Activated CD8-positive, alpha-beta T cell treated with anti-CD3 and anti-CD28 coated beads for 36 hours (primary cell): ENCODE data around the gene INPP4B. TPM values are rescaled to one million over a fixed set of nuclear protein-coding genes. Genes with fewer than 3 reads are reported as not detected.

Experiments used
- ATAC-seq: fragments of 200-7000 bp; cut with Tn5 transposase; one replicate; pipeline ENCODE4 v1.10.0; 2021; ENCODE audit warnings: mild to moderate bottlenecking, moderate library complexity
- CTCF ChIA-PET: fragments of 350-600 bp; sonication (Branson Sonifier 250); formaldehyde crosslinking; loops from one replicate; lab custom pipeline; 2021; ENCODE audit warnings: antibody characterized with exemption; lab: Charles Lee
- POLR2A ChIA-PET: fragments of 350-600 bp; sonication (Branson Sonifier 250); formaldehyde crosslinking; loops from one replicate; lab custom pipeline; 2021; ENCODE audit warnings: antibody characterized with exemption; lab: Charles Lee
- DNase-seq: peaks from one replicate; pipeline ENCODE4 v3.0.0-alpha.2; 2020
- H3K27ac Mint-ChIP-seq: one replicate; pipeline ENCODE4 v1.8.0; 2021; ENCODE audit warnings: mild to moderate bottlenecking, mixed read lengths
- H3K27me3 Mint-ChIP-seq: one replicate; pipeline ENCODE4 v1.8.0; 2021; ENCODE audit warnings: mixed read lengths
- H3K36me3 Mint-ChIP-seq: one replicate; pipeline ENCODE4 v1.8.0; 2021; ENCODE audit warnings: low read depth, mixed read lengths
- H3K4me1 Mint-ChIP-seq: one replicate; pipeline ENCODE4 v1.8.0; 2021; ENCODE audit warnings: low read depth, mixed read lengths
- H3K4me3 Mint-ChIP-seq: one replicate; pipeline ENCODE4 v1.8.0; 2021; ENCODE audit warnings: mild to moderate bottlenecking, moderate library complexity, mixed read lengths
- H3K9me3 Mint-ChIP-seq: one replicate; pipeline ENCODE4 v1.8.0; 2021; ENCODE audit warnings: mixed read lengths
- CTCF ChIP-seq: fragments of 200-600 bp; IDR thresholded peaks from one replicate; pipeline ENCODE4 v1.8.0; 2022; ENCODE audit warnings: antibody characterized with exemption, mild to moderate bottlenecking
- intact Hi-C: fragments of 100-400 bp; cut with micrococcal nuclease; formaldehyde crosslinking; loops from one replicate; pipeline ENCODE4 v1.10.0; 2022
- total RNA-seq, 2 experiments: library from RNA; stranded (reverse); gene quantifications; one replicate each; pipeline ENCODE4 v1.2.3, GENCODE V29; 2021

The INPP4B gene
- total RNA-seq, 2 experiments from 2014 or later, result 46.1 to 46.9 TPM

GRCh38 chr4:142558851-142559250, 287.2 kb downstream of the INPP4B start:
- Mint-ChIP-seq H3K27me3 (no peaks in the 10 kb centered on the region), H3K27ac (no peak overlapping the region), H3K4me1 (peaks cover 32% of the 10 kb centered on the region), H3K4me3 (no peak overlapping the region), H3K9me3 (no peaks in the 10 kb centered on the region), H3K36me3 (no peaks in the 10 kb centered on the region)
- POLR2A ChIA-PET, result no interaction called here
- ATAC-seq (no peak), DNase-seq (no peak)
- intact Hi-C loops, result loop anchor here (10.0 kb wide), 2 partner anchors 156 to 434 kb away; no protein-coding TSS in a partner anchor
- TF ChIP-seq CTCF, result no peak
- CTCF ChIA-PET, result no interaction called here

GRCh38 chr4:142557239-142557801, 288.8 kb downstream of the INPP4B start:
- no peaks in the 10 kb centered on the region for H3K27me3 Mint-ChIP-seq
- intact Hi-C loops, result loop anchor here (10.0 kb wide), 2 partner anchors 157 to 433 kb away; no protein-coding TSS in a partner anchor
- CTCF ChIA-PET, result interaction anchor here (1.5 kb wide), 1 partner anchor 9 kb away, joined by 6 read pairs; no protein-coding TSS in a partner anchor
- H3K4me3 Mint-ChIP-seq, result no peak overlapping the region
- no peaks in the 10 kb centered on the region for H3K9me3 Mint-ChIP-seq
- no peak for TF ChIP-seq CTCF
- DNase-seq (no peak), ATAC-seq (no peak)
- H3K27ac Mint-ChIP-seq, result peak overlapping the region; percentile 2
- POLR2A ChIA-PET, result interaction anchor here (1.2 kb wide), 1 partner anchor 10 kb away, joined by 4 read pairs; no protein-coding TSS in a partner anchor
- no peaks in the 10 kb centered on the region for H3K36me3 Mint-ChIP-seq
- H3K4me1 Mint-ChIP-seq, result peaks cover 33% of the 10 kb centered on the region

- intact Hi-C loops, result loop anchor here (10.0 kb wide), 2 partner anchors 158 to 432 kb away; no protein-coding TSS in a partner anchor
- Mint-ChIP-seq H3K4me3 (no peak overlapping the region), H3K9me3 (no peaks in the 10 kb centered on the region), H3K27me3 (no peaks in the 10 kb centered on the region), H3K36me3 (no peaks in the 10 kb centered on the region), H3K27ac (peak overlapping the region; percentile 2), H3K4me1 (peaks cover 31% of the 10 kb centered on the region)
- DNase-seq (no peak), ATAC-seq (no peak)
- no peak for TF ChIP-seq CTCF
- CTCF ChIA-PET, result interaction anchor here (1.5 kb wide), 1 partner anchor 10 kb away, joined by 6 read pairs; no protein-coding TSS in a partner anchor
- POLR2A ChIA-PET, result interaction anchor here (1.2 kb wide), 1 partner anchor 10 kb away, joined by 4 read pairs; no protein-coding TSS in a partner anchor
These were observed 289.4 kb downstream of the INPP4B start for GRCh38 chr4:142556570-142557238.

GRCh38 chr4:142556048-142556447, 290.1 kb downstream of the INPP4B start:
- no peak for TF ChIP-seq CTCF
- Mint-ChIP-seq H3K27ac (no peak overlapping the region), H3K4me1 (peaks cover 33% of the 10 kb centered on the region), H3K9me3 (no peaks in the 10 kb centered on the region), H3K4me3 (no peak overlapping the region), H3K27me3 (no peaks in the 10 kb centered on the region), H3K36me3 (no peaks in the 10 kb centered on the region)
- ChIA-PET POLR2A (interaction anchor here (0.6 kb wide), 1 partner anchor 37 kb away, joined by 3 read pairs; no protein-coding TSS in a partner anchor), CTCF (no interaction called here)
- ATAC-seq, result peak; percentile 17
- DNase-seq, result no peak
- intact Hi-C loops, result loop anchor here (10.0 kb wide), 2 partner anchors 159 to 431 kb away; no protein-coding TSS in a partner anchor

GRCh38 chr4:142554412-142554811, 291.7 kb downstream of the INPP4B start:
- intact Hi-C loops, result loop anchor here (10.0 kb wide), 2 partner anchors 160 to 430 kb away; no protein-coding TSS in a partner anchor
- ChIA-PET CTCF (interaction anchor here (1.0 to 1.1 kb wide), 2 partner anchors 11 to 108 kb away, joined by 3 read pairs; no protein-coding TSS in a partner anchor), POLR2A (no interaction called here)
- DNase-seq (no peak), ATAC-seq (no peak)
- Mint-ChIP-seq H3K27ac (no peak overlapping the region), H3K9me3 (no peaks in the 10 kb centered on the region), H3K4me3 (no peak overlapping the region), H3K27me3 (no peaks in the 10 kb centered on the region), H3K4me1 (peaks cover 45% of the 10 kb centered on the region), H3K36me3 (no peaks in the 10 kb centered on the region)
- no peak for TF ChIP-seq CTCF
